K562 (cell line): ENCODE measurements around the gene PIP4K2A. TPM values are rescaled to one million over a fixed set of nuclear protein-coding genes. Genes with fewer than 3 reads are reported as not detected.

Experiments
- ATAC-seq: fragments of 200-7000 bp; cut with Tn5 transposase; 3 replicates; pipeline ENCODE4 v1.9.1; 2020; ENCODE audit warnings: moderate library complexity
- BruUV-seq: library from RNA; stranded (reverse); fragments of 400-500 nt; replicated peaks from 2 replicates; lab custom pipeline; 2021; lab: Mats Ljungman, UMichigan
- CTCF ChIA-PET: fragments of 300-600 bp; formaldehyde crosslinking; extraction: SDS; loops from one replicate; lab custom pipeline; 2021; ENCODE audit warnings: low intra/inter-chr PET ratio; lab: Yijun Ruan, JAX
- POLR2A ChIA-PET: fragments of 300-600, 350-650 bp; sonication (Branson Sonifier 250); formaldehyde crosslinking; extraction: SDS; loops from one replicate; lab custom pipeline; 2021; ENCODE audit warnings: antibody characterized with exemption, inconsistent platforms; lab: Yijun Ruan, JAX
- DNase-seq, 4 experiments: peaks; one replicate each; pipeline versions ENCODE4 v3.0.0 to v3.0.0-alpha.2; 2011 to 2018; ENCODE audit warnings: low spot score in 3 of 4, mixed read lengths in 3 of 4; ENCODE audit errors: extremely low read depth in 1 of 4
- FAIRE-seq: peaks from 2 replicates; lab custom pipeline; 2011; peaks lifted over from hg19 to GRCh38; lab: Jason Lieb, UNC
- H2AFZ ChIP-seq: 2 replicates; pipeline ENCODE4 v1.6.0; 2011; ENCODE audit warnings: low read depth, low read length, control low read depth, inconsistent platforms
- H3K27ac ChIP-seq: fragments of 200-600 bp; 3 replicates; pipeline ENCODE4 v1.8.0; 2011; ENCODE audit warnings: low read depth, mild to moderate bottlenecking, control low read depth, inconsistent platforms, low read length, moderate library complexity, mixed read lengths; ENCODE audit errors: extremely low read depth
- H3K27me3 ChIP-seq, 2 experiments: fragments of 300-600 bp in 1 of 2; 2 replicates in 1 of 2; 3 replicates in 1 of 2; pipeline versions ENCODE4 v1.6.0 to v1.8.0; 2011; ENCODE audit warnings: inconsistent platforms in 2 of 2, low read length in 2 of 2, mild to moderate bottlenecking in 1 of 2, mixed read lengths in 1 of 2, moderate library complexity in 1 of 2; ENCODE audit not compliant: control insufficient read depth in 2 of 2, insufficient read depth in 2 of 2
- H3K36me3 ChIP-seq: fragments of 300-600 bp; 3 replicates; pipeline ENCODE4 v1.8.0; 2011; ENCODE audit warnings: mild to moderate bottlenecking, low read length, inconsistent platforms; ENCODE audit not compliant: control insufficient read depth, insufficient read depth
- H3K4me1 ChIP-seq, 2 experiments: fragments of 200-600 bp in 1 of 2; replicated peaks in 1 of 2; 2 replicates in 1 of 2; 3 replicates in 1 of 2; pipeline versions ENCODE4 v1.5.1 to v1.8.0; 2011; ENCODE audit warnings: inconsistent platforms in 2 of 2, low read length in 2 of 2, mild to moderate bottlenecking in 1 of 2, mixed read lengths in 1 of 2, moderate library complexity in 1 of 2; ENCODE audit not compliant: control insufficient read depth in 2 of 2, insufficient read depth in 2 of 2
- H3K4me2 ChIP-seq: 2 replicates; pipeline ENCODE4 v1.6.1; 2011; ENCODE audit warnings: low read length, control low read depth, inconsistent platforms, mixed read lengths; ENCODE audit not compliant: insufficient read depth
- H3K4me3 ChIP-seq: fragments of 200-600 bp; sonication (generic), shearing (Covaris generic); 2 replicates; pipeline ENCODE4 v1.5.1; 2016; ENCODE audit warnings: control low read depth, inconsistent platforms
- H3K79me2 ChIP-seq: fragments of 200-600 bp; 3 replicates; pipeline ENCODE4 v1.8.0; 2011; ENCODE audit warnings: low read length, inconsistent platforms; ENCODE audit not compliant: control insufficient read depth, insufficient read depth
- H3K9ac ChIP-seq, 2 experiments: 2 replicates each; pipeline versions ENCODE4 v1.6.0 to v1.6.1; 2011; ENCODE audit warnings: low read depth in 2 of 2, low read length in 2 of 2, control low read depth in 1 of 2, inconsistent platforms in 1 of 2, mild to moderate bottlenecking in 1 of 2, mixed read lengths in 1 of 2; ENCODE audit not compliant: insufficient read depth in 1 of 2
- H3K9me1 ChIP-seq: one replicate; pipeline ENCODE4 v1.6.0; 2011; ENCODE audit warnings: inconsistent platforms, mild to moderate bottlenecking, low read length, moderate library complexity; ENCODE audit not compliant: control insufficient read depth, insufficient read depth
- H3K9me3 ChIP-seq: replicated peaks from 2 replicates; pipeline ENCODE4 v1.5.1; 2011; ENCODE audit warnings: low read depth, low read length, inconsistent platforms; ENCODE audit not compliant: control insufficient read depth, insufficient read depth
- H4K20me1 ChIP-seq: replicated peaks from 2 replicates; pipeline ENCODE4 v1.6.1; 2011; ENCODE audit warnings: low read length, inconsistent platforms, mixed read lengths; ENCODE audit not compliant: control insufficient read depth, insufficient read depth
- CTBP1 ChIP-seq: fragments of 450-650 bp; IDR thresholded peaks from 2 replicates; pipeline ENCODE4 v1.6.1; 2016; ENCODE audit warnings: borderline replicate concordance
- DACH1 ChIP-seq: fragments of 450-650 bp; IDR thresholded peaks from 2 replicates; pipeline ENCODE4 v1.6.1; 2018; ENCODE audit not compliant: partially characterized antibody
- DMBX1 ChIP-seq: fragments of 250-450 bp; sonication (Bioruptor Pico); IDR thresholded peaks from 2 replicates; pipeline ENCODE4 v1.8.0; 2022; ENCODE audit warnings: inconsistent platforms, mild to moderate bottlenecking, moderate library complexity, borderline replicate concordance
- E2F3 ChIP-seq: fragments of 250-450 bp; sonication (Bioruptor Pico); IDR thresholded peaks from 2 replicates; pipeline ENCODE4 v1.4.0; 2020; ENCODE audit warnings: mild to moderate bottlenecking
- FOXJ2 ChIP-seq: fragments of 200-800 bp; sonication (Bioruptor generic); IDR thresholded peaks from 2 replicates; pipeline ENCODE4 v1.6.1; 2016; ENCODE audit warnings: missing genetic modification characterization, missing compliant biosample characterization
- HDAC3 ChIP-seq: fragments of 450-650 bp; IDR thresholded peaks from 2 replicates; pipeline ENCODE4 v1.6.1; 2018; ENCODE audit warnings: borderline replicate concordance, mild to moderate bottlenecking, moderate library complexity; ENCODE audit not compliant: partially characterized antibody
- ILK ChIP-seq: fragments of 450-650 bp; IDR thresholded peaks from 2 replicates; pipeline ENCODE4 v1.6.1; 2016; ENCODE audit warnings: missing genetic modification characterization, low read depth, mild to moderate bottlenecking, missing compliant biosample characterization, moderate library complexity, borderline replicate concordance
- MCM3 ChIP-seq: fragments of 450-650 bp; IDR thresholded peaks from 2 replicates; pipeline ENCODE4 v1.6.1; 2016
- SMARCA5 ChIP-seq: fragments of 450-650 bp; IDR thresholded peaks from 2 replicates; pipeline ENCODE4 v1.6.1; 2016
- SRSF3 ChIP-seq: fragments of 200-400 bp; formaldehyde crosslinking; IDR thresholded peaks from 2 replicates; pipeline ENCODE4 v1.6.1; 2016; ENCODE audit warnings: mild to moderate bottlenecking, low read length, moderate library complexity; ENCODE audit not compliant: insufficient read depth
- ZBTB2 ChIP-seq: fragments of 450-650 bp; IDR thresholded peaks from 2 replicates; pipeline ENCODE4 v1.6.1; 2016; ENCODE audit warnings: antibody characterized with exemption
- ZNF316 ChIP-seq: fragments of 450-650 bp; IDR thresholded peaks from 2 replicates; pipeline ENCODE4 v1.6.1; 2016
- ZNF324 ChIP-seq: fragments of 250-450 bp; sonication (Bioruptor Pico); IDR thresholded peaks from 2 replicates; pipeline ENCODE4 v1.4.0; 2020; ENCODE audit warnings: mild to moderate bottlenecking
- ZNF384 ChIP-seq: IDR thresholded peaks from 2 replicates; pipeline ENCODE4 v1.6.1; 2012; ENCODE audit warnings: low read depth, low read length, improper control_type of control experiment
- ZNF436 ChIP-seq: fragments of 250-450, 450-650 bp; sonication (Bioruptor Pico); formaldehyde crosslinking; IDR thresholded peaks from 2 replicates; pipeline ENCODE4 v1.7.0; 2020; ENCODE audit warnings: mild to moderate bottlenecking
- WGBS: fragments of 100-300 bp; shearing (Covaris generic); methylation state at CpG from one replicate; pipeline ENCODE4 v1.1.6; 2016; ENCODE audit warnings: low coverage, mixed read lengths; ENCODE audit not compliant: insufficient coverage; ENCODE audit errors: missing lambda C conversion rate; 5-methylcytosine and 5-hydroxymethylcytosine counted together
- in situ Hi-C: fragments of 300-500 bp; cut with MboI; formaldehyde crosslinking; loops from 4 replicates; pipeline ENCODE4 v1.15.0; 2018; ENCODE audit warnings: inconsistent platforms, mixed read lengths
- intact Hi-C: fragments of 100-400 bp; cut with micrococcal nuclease; formaldehyde crosslinking; loops from 2 replicates; pipeline ENCODE4 v1.14.2; 2022
- polyA plus RNA-seq, 8 experiments: library from polyadenylated mRNA; depleted of rRNA in 4 of 8; stranded (reverse) in 5 of 8; unstranded in 3 of 8; fragments of >200 nt; fragmentation: Nextera tagmentation in 2 of 8; fragmentation: Illumina TruSeq in 1 of 8; extraction: Ambion mirVana in 2 of 8; extraction: Trizol in 1 of 8; gene quantifications; 2 replicates each; pipeline versions ENCODE4 v1.2.1 to v1.2.3, GENCODE V29; 2011 to 2014; ENCODE audit warnings: inconsistent platforms in 1 of 8, missing spikeins in 1 of 8
- total RNA-seq, 7 experiments: library from RNA; depleted of rRNA in 6 of 7; stranded (reverse); fragments of >200 nt in 6 of 7; fragmentation: Illumina TruSeq in 2 of 7; extraction: Trizol in 2 of 7; gene quantifications; 2 replicates each; pipeline versions ENCODE4 v1.2.1 to v1.2.3, GENCODE V29; 2011 to 2021; ENCODE audit warnings: low replicate concordance in 1 of 7

The PIP4K2A gene
- total and polyA plus RNA-seq, 9 of the 15 experiments (the other 6 are each of a cell fraction or from before 2014, with no cell fraction given) = 35.6 to 117 (median 71.9) TPM

DNA sequence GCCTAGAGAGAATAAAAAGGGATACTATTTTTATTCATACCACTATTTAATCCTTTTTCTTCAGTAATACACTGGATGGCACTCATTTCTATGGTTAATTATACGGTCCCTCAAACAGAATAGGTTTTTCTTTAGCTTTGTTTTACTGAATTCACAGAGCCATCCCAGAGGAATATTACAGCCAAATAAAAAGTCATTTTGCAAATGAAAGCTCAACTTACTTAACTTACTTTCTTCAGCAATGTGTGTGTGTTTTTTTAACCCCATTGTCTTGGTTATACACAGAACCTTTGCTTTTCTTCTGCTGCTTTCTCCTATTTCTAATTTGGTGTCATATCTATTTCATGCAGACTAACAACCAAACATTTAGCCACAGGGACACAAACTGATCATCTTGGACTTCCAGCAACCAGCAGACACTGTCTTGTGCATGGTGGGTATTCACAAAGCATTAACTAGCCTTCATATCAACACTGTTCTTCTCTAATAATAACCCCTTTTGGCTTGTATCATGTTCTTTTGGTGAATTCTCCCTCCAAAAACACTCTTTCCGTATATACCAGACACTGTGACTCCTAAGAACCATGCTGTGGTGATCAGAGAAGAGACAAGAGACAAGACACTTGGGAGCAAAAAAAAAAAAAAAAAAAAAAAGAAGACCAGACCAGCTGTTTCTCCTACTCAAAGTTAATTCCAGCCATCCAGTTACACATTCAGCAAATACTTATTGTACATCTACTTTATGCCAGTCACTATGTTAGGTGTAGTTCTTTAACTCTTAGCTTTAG is 40.4 kb downstream of the PIP4K2A start:
- no peak overlapping the region for H2AFZ ChIP-seq
- no peak for DNase-seq
- in situ Hi-C loops (no loop called here), intact Hi-C loops (no loop called here)
- ChIA-PET POLR2A (interaction anchor here (0.8 to 4.5 kb wide), 3 partner anchors 9 to 79 kb away, joined by 3 to 21 read pairs (median 7); no protein-coding TSS in a partner anchor), CTCF (no interaction called here)
- H3K4me2 ChIP-seq = peak overlapping the region; percentile 9; the same call in 1 of the 2 replicates
- peaks cover 22 to 52% of the 10 kb centered on the region in 2 experiments for H3K4me1 ChIP-seq
- H3K27ac ChIP-seq = peak overlapping the region; percentile 65
- no peak overlapping the region for H3K4me3 ChIP-seq
- H3K27me3 ChIP-seq = no peaks in the 10 kb centered on the region
- no TSS peak for BruUV-seq
- no peaks in the 10 kb centered on the region for H3K9me3 ChIP-seq
- no peaks in the 10 kb centered on the region for H3K9me1 ChIP-seq
- H3K36me3 ChIP-seq = peaks cover 14% of the 10 kb centered on the region; the same call in 1 of the 3 replicates
- peak; percentile 16; the same call in 2 of the 3 replicates for ATAC-seq
- WGBS = 37% methylated on average over 2 of the region's 2 CpGs
- FAIRE-seq = peak; percentile 42
- peaks cover 99% of the 10 kb centered on the region for H3K79me2 ChIP-seq
- peak overlapping the region in 1 of 2 experiments; percentile 36; a peak in 2 of 4 replicates for H3K9ac ChIP-seq
- H4K20me1 ChIP-seq = no peaks in the 10 kb centered on the region; the same call in 1 of the 2 replicates
- peak; percentile 42; the same call in 1 of the 2 replicates for TF ChIP-seq ZNF316
- peak; percentile 59 for TF ChIP-seq DACH1
- no peak for TF ChIP-seq DMBX1 (CRISPR knock-in tag)
- peak; percentile 82 for TF ChIP-seq ZNF384
- TF ChIP-seq, all 486 proteins: peak for 3

DNA sequence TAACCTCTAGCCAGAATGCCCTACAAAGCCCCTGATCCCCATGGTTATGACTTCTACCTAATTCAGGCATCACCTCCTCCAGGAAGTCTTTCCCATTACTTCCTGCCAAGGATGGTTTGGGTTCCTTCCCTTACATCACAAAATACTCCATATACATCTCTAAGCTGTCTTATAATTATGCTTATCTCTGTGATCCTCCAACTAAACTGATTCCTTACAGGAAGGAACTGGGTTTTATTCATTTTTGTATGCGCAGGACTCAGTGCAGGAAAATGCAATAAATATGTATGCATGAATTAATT is 41.3 kb downstream of the PIP4K2A start:
- ChIA-PET CTCF (no interaction called here), POLR2A (interaction anchor here (4.5 kb wide), 1 partner anchor 10 kb away, joined by 21 read pairs; no protein-coding TSS in a partner anchor)
- peaks cover 27 to 61% of the 10 kb centered on the region in 2 experiments for H3K4me1 ChIP-seq
- H3K27me3 ChIP-seq = no peaks in the 10 kb centered on the region
- DNase-seq (no peak), ATAC-seq (no peak; the same call in 2 of the 3 replicates), FAIRE-seq (no peak)
- 86% methylated on average over 1 of the region's 1 CpG for WGBS
- peak overlapping the region; percentile 47; the same call in 1 of the 2 replicates for H3K4me2 ChIP-seq
- H2AFZ ChIP-seq = no peak overlapping the region
- no peaks in the 10 kb centered on the region; the same call in 1 of the 2 replicates for H4K20me1 ChIP-seq
- intact Hi-C loops = no loop called here
- peaks cover 12% of the 10 kb centered on the region; the same call in 1 of the 3 replicates for H3K36me3 ChIP-seq
- 0 out of 4 replicates have a peak overlapping the region, but pooled peaks of 1 of the 2 experiments have one; percentile 18 for H3K9ac ChIP-seq
- H3K9me3 ChIP-seq = no peaks in the 10 kb centered on the region
- H3K4me3 ChIP-seq = no peak overlapping the region
- H3K79me2 ChIP-seq = peaks cover 99% of the 10 kb centered on the region
- in situ Hi-C loops = no loop called here
- H3K9me1 ChIP-seq = no peaks in the 10 kb centered on the region
- no TSS peak for BruUV-seq
- peak overlapping the region; percentile 65 for H3K27ac ChIP-seq
- TF ChIP-seq MCM3 (no peak), HDAC3 (no peak), ZNF436 (CRISPR knock-in tag) (peak; percentile 53; the same call in 1 of the 2 replicates), ZBTB2 (0 out of 2 replicates have a peak, but pooled peaks have one; percentile 4), FOXJ2 (tag) (no peak), ILK (tag) (no peak), E2F3 (CRISPR knock-in tag) (no peak), SRSF3 (no peak), CTBP1 (0 out of 2 replicates have a peak, but pooled peaks have one; percentile 5), ZNF324 (CRISPR knock-in tag) (0 out of 2 replicates have a peak, but pooled peaks have one; percentile 31), SMARCA5 (0 out of 2 replicates have a peak, but pooled peaks have one; percentile 18)
